ENCODE measurements around the gene PIP. TPM values are rescaled to one million over a fixed set of nuclear protein-coding genes. Genes with fewer than 3 reads are reported as not detected.
"Not testable (repeated sequence)": the region's sequence is repeated elsewhere in the genome, so short reads cannot be mapped to it uniquely, and the experiment has no call there.

PIP gene
- polyA plus RNA-seq, 1 donor: not detected

DNA sequence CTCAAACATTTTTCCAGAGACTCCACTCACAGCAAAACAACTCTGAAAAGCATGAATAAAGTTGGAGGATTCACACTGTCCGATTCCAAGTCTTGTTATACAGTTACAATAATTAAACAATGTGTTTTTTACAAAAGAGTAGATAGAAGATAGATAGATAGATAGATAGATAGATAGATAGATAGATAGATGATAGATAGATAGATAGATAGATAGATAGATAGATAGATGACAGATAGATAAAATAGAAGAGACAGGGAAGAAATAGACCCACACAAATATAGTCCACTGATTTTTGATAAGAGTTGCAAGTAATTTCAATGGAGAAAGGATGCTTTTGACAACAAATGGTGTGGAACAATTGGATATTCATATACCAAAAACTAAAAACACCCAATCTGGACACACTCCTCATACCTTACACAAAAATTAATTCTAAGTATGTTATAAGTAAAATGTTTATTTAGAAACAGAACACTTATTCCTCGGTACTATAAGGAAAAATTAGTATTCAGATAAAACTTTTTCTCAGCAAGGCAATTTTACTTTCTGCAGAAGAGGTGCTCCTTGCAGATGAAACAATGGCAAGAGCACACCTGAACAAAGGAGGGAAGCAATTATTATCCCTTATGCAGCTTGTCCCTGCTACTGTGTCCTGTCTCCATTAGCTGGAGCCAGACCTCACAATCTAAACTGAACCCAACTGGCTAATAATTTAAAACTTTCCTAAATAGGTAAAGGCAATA lies 45.7 kb downstream of the PIP start:
- DNase-seq: no peak

DNA sequence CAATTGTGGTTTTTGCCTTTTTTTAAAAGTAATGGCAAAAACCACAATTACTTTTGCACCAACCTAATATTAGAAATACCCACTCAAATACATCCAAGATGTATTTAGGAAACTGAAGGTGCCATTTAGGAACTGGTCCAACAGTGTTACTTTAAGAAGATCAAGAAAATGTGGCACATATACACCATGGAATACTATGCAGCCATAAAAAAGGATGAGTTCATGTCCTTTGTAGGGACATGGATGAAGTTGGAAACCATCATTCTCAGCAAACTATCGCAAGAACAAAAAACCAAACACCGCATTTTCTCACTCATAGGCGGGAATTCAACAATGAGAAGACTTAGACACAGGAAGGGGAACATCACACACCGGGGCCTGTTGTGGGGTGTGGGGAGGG lies 48.9 kb downstream of the PIP start:
- DNase-seq: not testable (repeated sequence)

- no peak for DNase-seq
These were observed 49.5 kb downstream of the PIP start for GRCh38 chr7:143181349-143181748.

DNA sequence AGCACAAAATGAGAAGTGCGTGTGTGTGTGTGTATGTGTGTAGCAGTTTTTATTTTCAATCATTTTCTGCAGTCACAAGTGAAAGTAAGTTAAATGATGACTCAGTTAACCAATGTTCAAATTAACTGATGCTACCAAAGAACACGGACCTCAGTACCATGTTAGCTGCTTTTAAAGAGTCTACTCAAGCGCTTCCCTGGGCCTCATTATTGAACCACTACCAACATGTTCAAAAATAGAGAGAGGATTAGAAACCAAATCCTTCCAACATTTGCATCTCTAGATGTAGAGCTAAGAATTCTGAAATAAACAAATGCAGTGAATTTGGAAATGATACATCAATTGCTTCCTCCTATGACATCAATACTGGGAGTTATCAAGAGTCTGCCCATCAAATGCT lies 51.1 kb downstream of the PIP start, which contains the start of gene TAS2R39:
Gene TAS2R39 (plus strand): TSS at position 396 of the 400 bp plus-strand sequence. CDS start 0 bp downstream, at position 396.
- no peak for DNase-seq

GRCh38 chr7:143185551-143185950 lies 53.7 kb downstream of the PIP start:
- DNase-seq: no peak

DNA sequence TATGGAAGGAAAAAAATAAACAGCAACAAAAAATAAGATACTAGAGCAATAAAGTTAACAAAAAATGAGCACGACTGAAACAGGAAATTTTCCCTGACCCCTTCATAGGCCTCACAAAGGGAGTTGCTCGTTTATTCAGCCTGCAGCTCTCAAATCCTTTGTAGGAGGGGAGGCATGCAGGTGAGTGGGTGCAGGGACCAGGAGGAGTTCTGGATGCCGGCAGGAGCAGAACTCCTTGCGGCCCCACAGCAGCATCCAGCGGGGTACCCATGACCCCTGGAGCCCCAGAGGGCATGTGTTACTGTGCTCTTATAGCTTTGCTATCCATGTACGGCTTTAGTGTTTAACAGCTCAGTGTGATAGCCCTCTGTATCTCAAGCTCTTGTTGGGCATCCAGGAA lies 57.1 kb downstream of the PIP start:
- no peak for DNase-seq

Other genes starting within 250 kb of the PIP start
- 0.05 TPM for gene TRPV6, start 246.3 kb upstream of the PIP start, polyA plus RNA-seq (ENCODE audit: insufficient read length)
- gene TRPV5, start 198.3 kb upstream of the PIP start, polyA plus RNA-seq (ENCODE audit: insufficient read length): 0.09 TPM
- gene LLCFC1, start 192.6 kb upstream of the PIP start, polyA plus RNA-seq (ENCODE audit: insufficient read length): 0.26 TPM
- gene KEL, start 169.7 kb upstream of the PIP start, polyA plus RNA-seq (ENCODE audit: insufficient read length): 1.1 TPM
- gene OR9A2, start 104.9 kb upstream of the PIP start, polyA plus RNA-seq (ENCODE audit: insufficient read length): not detected
- not detected for gene OR6V1, start 79.7 kb upstream of the PIP start, polyA plus RNA-seq (ENCODE audit: insufficient read length)
- gene TAS2R39, start 51.3 kb downstream of the PIP start, polyA plus RNA-seq (ENCODE audit: insufficient read length): not detected
- gene TAS2R40, start 90.0 kb downstream of the PIP start, polyA plus RNA-seq (ENCODE audit: insufficient read length): not detected
- gene GSTK1, start 131.4 kb downstream of the PIP start, polyA plus RNA-seq (ENCODE audit: insufficient read length): 81.9 TPM
- gene TMEM139, start 152.9 kb downstream of the PIP start, polyA plus RNA-seq (ENCODE audit: insufficient read length): 0.98 TPM
- 25.4 TPM for gene CASP2, start 156.3 kb downstream of the PIP start, polyA plus RNA-seq (ENCODE audit: insufficient read length)
- 2.5 TPM for gene CLCN1, start 184.0 kb downstream of the PIP start, polyA plus RNA-seq (ENCODE audit: insufficient read length)
- gene FAM131B, start 230.6 kb downstream of the PIP start, polyA plus RNA-seq (ENCODE audit: insufficient read length): 1.8 TPM
- 259 TPM for gene ZYX, start 249.3 kb downstream of the PIP start, polyA plus RNA-seq (ENCODE audit: insufficient read length)

Data from hindlimb muscle (tissue), 1 donor.